Naive thymus-derived CD8-positive, alpha-beta T cell (primary cell): ENCODE results near the gene BTNL9. TPM values are rescaled to one million over a fixed set of nuclear protein-coding genes. Genes with fewer than 3 reads are reported as not detected.
"Not testable (repeated sequence)": the region's sequence is repeated elsewhere in the genome, so short reads cannot be mapped to it uniquely, and the experiment has no call there.

Experiments
- ATAC-seq, 2 donors: fragments of 150-1000 bp; cut with Tn5 transposase in 1 of 2; sonication (Bioruptor Pico), chemical (Tn5 transposase) in 1 of 2; 1 replicate in 1 of 2; 2 replicates in 1 of 2; pipeline ENCODE4 v1.10.0; 2021; ENCODE audit warnings: mild to moderate bottlenecking in 2 of 2, moderate library complexity in 2 of 2
- POLR2A ChIA-PET: fragments of 350-600 bp; sonication (Branson Sonifier 250); formaldehyde crosslinking; loops from one replicate; lab custom pipeline; 2021; ENCODE audit warnings: antibody characterized with exemption; lab: Charles Lee
- DNase-seq, 10 donors: peaks; one replicate each; pipeline versions ENCODE4 v3.0.0 to v3.0.0-alpha.2; 2020 to 2022
- H3K27ac Mint-ChIP-seq, 10 donors: one replicate each; pipeline ENCODE4 v1.8.0; 2020 to 2022; ENCODE audit warnings: mild to moderate bottlenecking in 10 of 10, mixed read lengths in 10 of 10, moderate library complexity in 4 of 10, inconsistent platforms in 1 of 10
- H3K27me3 Mint-ChIP-seq, 5 donors: one replicate each; pipeline ENCODE4 v1.8.0; 2021 to 2022; ENCODE audit warnings: mixed read lengths in 5 of 5
- H3K36me3 Mint-ChIP-seq, 3 donors: one replicate each; pipeline ENCODE4 v1.8.0; 2020 to 2022; ENCODE audit warnings: mixed read lengths in 3 of 3, mild to moderate bottlenecking in 2 of 3, inconsistent platforms in 1 of 3
- H3K4me1 Mint-ChIP-seq, 4 donors: one replicate each; pipeline ENCODE4 v1.8.0; 2021 to 2022; ENCODE audit warnings: mixed read lengths in 4 of 4
- H3K4me3 Mint-ChIP-seq, 10 donors: one replicate each; pipeline ENCODE4 v1.8.0; 2020 to 2022; ENCODE audit warnings: mild to moderate bottlenecking in 10 of 10, mixed read lengths in 10 of 10, moderate library complexity in 6 of 10, inconsistent platforms in 1 of 10
- H3K9me3 Mint-ChIP-seq, 9 donors: one replicate each; pipeline ENCODE4 v1.8.0; 2020 to 2022; ENCODE audit warnings: mixed read lengths in 9 of 9, mild to moderate bottlenecking in 3 of 9, inconsistent platforms in 1 of 9, moderate library complexity in 1 of 9
- polyA plus RNA-seq, 3 donors: library from polyadenylated mRNA; unstranded; fragments of 300-500 nt; fragmentation: Illumina TruSeq; gene quantifications; one replicate each; pipeline ENCODE4 v1.2.3, GENCODE V29; 2021
- total RNA-seq, 8 experiments: library from RNA in 2 of 8; stranded (reverse) in 2 of 8; gene quantifications; one replicate each; pipeline ENCODE4 v1.2.3 and lab custom pipeline; 2021 to 2026

Gene BTNL9
- total and polyA plus RNA-seq, 5 experiments from 2014 or later: 0.25 to 0.42 TPM; not detected in 3

DNA sequence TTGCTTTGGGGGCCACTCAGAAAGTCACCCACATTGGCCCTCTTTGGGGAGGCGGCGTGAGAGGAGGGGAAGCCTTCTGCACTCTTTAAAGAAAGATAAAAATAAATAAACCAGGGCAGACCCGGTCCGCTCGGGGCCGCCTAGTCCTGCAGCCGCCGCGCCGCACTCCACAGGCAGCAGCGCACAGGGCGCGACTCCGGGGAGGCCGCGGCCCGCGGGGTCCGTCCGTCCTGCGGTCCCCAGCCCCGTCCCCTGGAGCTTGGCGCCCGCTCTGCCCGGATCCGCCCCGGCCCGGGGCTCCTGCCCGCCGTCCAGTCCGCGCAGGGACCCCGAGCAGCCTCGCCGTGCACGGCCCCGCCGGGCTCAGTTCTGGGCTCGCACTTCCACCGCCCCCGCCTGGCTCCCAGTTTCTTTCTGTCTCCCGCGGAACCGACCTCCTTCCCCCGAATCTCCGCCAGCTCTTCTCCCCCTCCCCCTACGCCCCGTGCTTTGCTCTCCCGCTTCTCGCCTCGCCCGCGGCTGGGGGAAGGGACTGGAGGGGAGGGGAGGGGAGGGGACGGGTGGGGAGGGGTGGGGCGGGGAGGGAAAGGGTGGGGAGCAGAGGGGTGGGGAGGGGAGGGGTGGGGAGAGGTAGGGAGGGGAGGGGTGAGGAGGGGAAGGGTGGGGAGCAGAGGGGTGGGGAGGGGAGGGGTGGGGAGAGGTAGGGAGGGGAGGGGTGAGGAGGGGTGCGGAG is 57.9 kb downstream of the BTNL9 start:
- DNase-seq, H3K4me3 Mint-ChIP-seq, H3K27ac Mint-ChIP-seq, POLR2A ChIA-PET, H3K36me3 Mint-ChIP-seq: not testable (repeated sequence)
- peak; percentile 22 to 48 for ATAC-seq
- H3K9me3 Mint-ChIP-seq: peaks cover 0 to 11% (median 0%) of the 10 kb centered on the region in 9 donors
- peaks cover 0 to 15% (median 4%) of the 10 kb centered on the region in 4 donors for H3K4me1 Mint-ChIP-seq
- peaks cover 17 to 43% (median 28%) of the 10 kb centered on the region in 5 donors for H3K27me3 Mint-ChIP-seq

DNA sequence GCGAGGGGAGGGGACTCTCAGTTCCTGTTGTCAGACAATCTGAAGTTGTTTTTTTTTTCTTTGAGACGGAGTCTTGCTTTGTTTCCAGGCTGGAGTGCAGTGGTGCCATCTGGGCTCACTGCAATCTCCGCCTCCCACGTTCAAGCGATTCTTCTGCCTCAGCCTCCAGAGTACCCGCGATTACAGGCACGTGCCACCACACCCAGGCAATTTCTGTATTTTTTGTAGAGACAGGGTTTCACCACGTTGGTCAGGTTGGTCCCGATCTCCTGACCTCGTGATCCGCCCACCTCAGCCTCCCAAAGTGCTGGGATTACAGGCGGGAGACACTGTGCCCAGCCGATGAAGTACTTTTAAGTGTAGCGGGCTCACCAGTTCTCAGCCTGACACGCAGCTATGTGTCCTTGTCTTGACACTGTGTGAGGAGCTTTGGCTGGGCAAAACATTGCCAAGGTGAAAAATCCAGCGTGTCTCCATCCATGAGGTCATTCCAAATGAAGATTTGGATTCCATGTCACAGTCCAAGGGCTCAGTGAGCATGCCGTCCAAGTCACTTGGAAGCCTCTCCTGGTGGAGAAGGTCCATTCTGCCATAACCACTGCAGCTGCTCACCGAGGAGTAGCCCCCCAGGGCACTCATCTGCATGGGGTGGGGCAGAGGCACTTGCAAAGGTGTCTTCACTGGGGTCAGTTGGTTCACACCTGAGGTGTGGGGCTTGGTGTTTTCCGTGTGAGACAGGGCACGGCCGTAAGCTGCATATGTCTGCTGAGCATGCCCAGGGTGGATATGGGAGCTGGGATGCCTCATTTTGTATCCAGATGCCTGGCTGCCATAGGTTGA is 58.9 kb downstream of the BTNL9 start:
- peaks cover 13 to 36% (median 23%) of the 10 kb centered on the region in 5 donors for H3K27me3 Mint-ChIP-seq
- POLR2A ChIA-PET: no interaction called here
- no peak for DNase-seq
- H3K36me3 Mint-ChIP-seq: peaks cover 0 to 2% (median under 1%) of the 10 kb centered on the region in 3 donors
- H3K27ac Mint-ChIP-seq: peak overlapping the region in 2 of 10 donors; percentile 25 to 44
- peaks cover 0 to 11% (median 0%) of the 10 kb centered on the region in 9 donors for H3K9me3 Mint-ChIP-seq
- peaks cover under 1 to 15% (median 5%) of the 10 kb centered on the region in 4 donors for H3K4me1 Mint-ChIP-seq
- ATAC-seq: peak in 1 of 2 donors; percentile 53
- H3K4me3 Mint-ChIP-seq: peak overlapping the region in 7 of 10 donors; percentile 11 to 75 (median 36)

DNA sequence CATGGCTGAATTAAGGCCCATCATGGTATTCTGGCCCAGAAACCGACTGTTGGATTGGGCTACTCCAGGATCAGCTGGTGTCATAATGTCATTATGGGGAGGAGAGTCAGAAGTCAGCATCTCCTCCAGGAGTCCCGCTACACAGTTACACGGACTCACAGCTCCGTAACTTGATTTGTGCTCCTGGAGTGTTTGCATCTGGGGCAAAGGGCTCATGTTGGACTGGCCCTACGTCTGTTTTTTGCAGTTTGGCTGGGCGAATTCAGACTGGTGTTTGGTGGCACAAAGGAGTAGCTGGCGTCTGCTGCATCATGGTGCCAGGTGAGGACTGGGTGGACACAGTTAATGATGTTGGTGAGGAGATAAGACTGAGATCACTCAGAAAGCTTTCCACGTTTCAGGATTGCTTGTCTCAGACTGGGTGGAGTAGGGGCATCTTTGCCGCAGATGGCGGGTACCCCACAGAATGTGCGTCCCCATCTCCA is 59.6 kb downstream of the BTNL9 start:
- Mint-ChIP-seq H3K4me1 (peaks cover 6 to 20% (median 11%) of the 10 kb centered on the region in 4 donors), H3K4me3 (peak overlapping the region in 7 of 10 donors; percentile 11 to 75 (median 48)), H3K27ac (no peak overlapping the region), H3K9me3 (peaks cover 0 to 10% (median 0%) of the 10 kb centered on the region in 9 donors), H3K36me3 (peaks cover 0 to 5% (median 4%) of the 10 kb centered on the region in 3 donors), H3K27me3 (peaks cover 17 to 37% (median 30%) of the 10 kb centered on the region in 5 donors)
- POLR2A ChIA-PET: no interaction called here
- DNase-seq (no peak), ATAC-seq (no peak)

DNA sequence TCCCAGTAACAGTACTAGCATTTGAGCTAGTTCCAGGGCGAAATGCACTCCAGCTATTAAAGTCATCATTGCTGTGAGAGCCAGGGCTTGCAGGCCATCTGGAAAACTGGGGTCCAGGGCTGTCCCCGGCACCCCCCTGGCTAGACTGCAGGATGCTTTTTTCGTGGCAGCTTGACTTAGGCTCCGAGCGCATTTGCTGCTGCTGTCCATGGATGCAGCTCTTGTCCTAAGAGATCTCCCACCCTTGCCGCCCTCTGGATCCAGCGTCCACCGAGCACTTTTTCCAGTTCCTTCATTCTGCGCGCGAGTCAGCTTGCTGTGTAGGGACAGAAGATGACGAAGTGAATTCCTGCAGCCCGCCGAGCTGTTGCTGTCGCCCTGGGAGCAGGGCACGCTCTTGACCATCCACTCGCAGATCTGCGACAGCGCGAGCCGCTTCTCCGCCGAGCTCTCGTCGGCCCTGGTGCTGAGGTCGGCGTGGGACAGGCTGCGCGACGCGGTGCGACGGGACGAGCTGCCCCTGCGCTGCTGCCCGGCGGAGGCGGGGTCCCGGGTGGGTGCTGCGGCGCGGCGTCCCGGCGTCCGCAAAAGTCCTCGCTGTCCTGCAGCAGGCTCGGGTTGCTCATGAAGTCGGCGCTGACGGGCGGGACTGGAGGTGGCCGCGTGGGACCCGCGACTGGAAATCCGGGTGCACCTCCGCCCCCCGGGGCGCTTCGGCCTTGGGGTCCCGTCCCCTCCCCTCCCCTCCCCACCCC is 60.2 kb downstream of the BTNL9 start:
- peaks cover 0 to 5% (median 4%) of the 10 kb centered on the region in 3 donors for H3K36me3 Mint-ChIP-seq
- ATAC-seq (no peak), DNase-seq (no peak)
- peaks cover 0 to 6% (median 0%) of the 10 kb centered on the region in 9 donors for H3K9me3 Mint-ChIP-seq
- peaks cover 7 to 20% (median 12%) of the 10 kb centered on the region in 4 donors for H3K4me1 Mint-ChIP-seq
- POLR2A ChIA-PET: interaction anchor here (0.5 kb wide), 1 partner anchor 72 kb away, joined by 3 read pairs; no protein-coding TSS in a partner anchor
- peak overlapping the region in 9 of 10 donors; percentile 35 to 75 (median 55) for H3K4me3 Mint-ChIP-seq
- peak overlapping the region in 1 of 10 donors; percentile 44 for H3K27ac Mint-ChIP-seq
- peaks cover 18 to 35% (median 29%) of the 10 kb centered on the region in 5 donors for H3K27me3 Mint-ChIP-seq

DNA sequence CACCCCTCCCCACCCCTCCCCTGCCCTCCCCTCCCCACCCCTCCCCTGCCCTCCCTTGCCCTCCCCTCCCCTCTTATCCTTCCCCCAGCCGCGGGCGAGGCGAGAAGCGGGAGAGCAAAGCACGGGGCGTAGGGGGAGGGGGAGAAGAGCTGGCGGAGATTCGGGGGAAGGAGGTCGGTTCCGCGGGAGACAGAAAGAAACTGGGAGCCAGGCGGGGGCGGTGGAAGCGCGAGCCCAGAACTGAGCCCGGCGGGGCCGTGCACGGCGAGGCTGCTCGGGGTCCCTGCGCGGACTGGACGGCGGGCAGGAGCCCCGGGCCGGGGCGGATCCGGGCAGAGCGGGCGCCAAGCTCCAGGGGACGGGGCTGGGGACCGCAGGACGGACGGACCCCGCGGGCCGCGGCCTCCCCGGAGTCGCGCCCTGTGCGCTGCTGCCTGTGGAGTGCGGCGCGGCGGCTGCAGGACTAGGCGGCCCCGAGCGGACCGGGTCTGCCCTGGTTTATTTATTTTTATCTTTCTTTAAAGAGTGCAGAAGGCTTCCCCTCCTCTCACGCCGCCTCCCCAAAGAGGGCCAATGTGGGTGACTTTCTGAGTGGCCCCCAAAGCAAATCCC is 61.1 kb downstream of the BTNL9 start:
- H3K27ac Mint-ChIP-seq, POLR2A ChIA-PET, DNase-seq, H3K4me3 Mint-ChIP-seq, H3K9me3 Mint-ChIP-seq, H3K36me3 Mint-ChIP-seq: not testable (repeated sequence)
- peak; percentile 17 to 26 for ATAC-seq
- Mint-ChIP-seq H3K27me3 (peaks cover 21 to 43% (median 35%) of the 10 kb centered on the region in 5 donors), H3K4me1 (peaks cover 8 to 20% (median 13%) of the 10 kb centered on the region in 4 donors)

DNA sequence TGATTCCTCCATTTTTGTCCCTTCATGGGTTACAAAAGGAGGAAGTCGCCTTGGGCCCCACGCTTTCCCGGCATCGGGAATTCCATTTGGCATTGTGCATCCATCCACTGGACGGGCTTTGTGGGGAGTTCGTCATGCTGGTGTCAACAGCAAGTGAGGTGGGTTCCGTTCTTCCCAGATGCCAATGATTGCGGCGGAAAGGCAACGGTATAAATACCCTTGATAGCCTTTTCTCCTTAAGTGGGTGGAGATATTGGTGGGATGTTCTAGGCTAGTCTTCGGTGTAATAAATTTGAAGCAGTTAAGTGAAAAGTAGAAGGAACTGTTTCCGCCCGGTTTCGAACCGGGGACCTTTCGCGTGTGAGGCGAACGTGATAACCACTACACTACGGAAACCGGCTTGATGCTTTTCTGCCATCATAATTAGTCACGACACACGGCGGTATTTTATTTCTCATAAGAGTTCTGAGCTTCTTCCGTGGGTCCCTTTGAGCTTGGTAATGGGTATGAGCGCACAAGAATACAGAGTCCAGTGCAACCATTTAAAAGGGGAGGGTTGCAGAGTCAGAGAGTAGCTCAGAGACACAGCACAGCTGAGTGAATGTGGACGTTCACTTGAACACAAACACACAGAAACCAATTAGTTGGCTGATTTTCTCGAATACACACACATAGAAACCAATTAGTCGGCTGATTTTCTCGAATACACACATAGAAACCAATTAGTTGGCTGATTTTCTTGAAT is 62.0 kb downstream of the BTNL9 start:
- ATAC-seq, POLR2A ChIA-PET, DNase-seq, H3K27ac Mint-ChIP-seq, H3K4me3 Mint-ChIP-seq, H3K36me3 Mint-ChIP-seq, H3K9me3 Mint-ChIP-seq: not testable (repeated sequence)
- Mint-ChIP-seq H3K27me3 (peaks cover 21 to 52% (median 39%) of the 10 kb centered on the region in 5 donors), H3K4me1 (peaks cover 8 to 20% (median 13%) of the 10 kb centered on the region in 4 donors)

DNA sequence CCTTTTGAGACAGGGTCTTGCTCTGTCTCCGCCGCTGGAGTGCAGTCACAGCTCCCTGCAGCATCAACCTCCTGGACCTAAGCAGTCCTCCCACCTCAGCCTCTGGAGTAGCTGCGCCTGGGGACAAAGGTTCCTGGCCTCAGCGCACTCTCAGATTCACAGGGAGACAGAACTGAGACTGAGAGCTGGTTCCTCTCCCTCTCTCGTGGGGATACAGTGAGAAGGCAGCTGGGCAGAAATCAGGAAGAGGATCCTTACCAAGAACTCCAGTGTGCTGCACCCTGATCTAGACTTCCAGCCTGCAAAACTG is 64.1 kb downstream of the BTNL9 start:
- Mint-ChIP-seq H3K4me1 (peaks cover 8 to 17% (median 12%) of the 10 kb centered on the region in 4 donors), H3K4me3 (peak overlapping the region; percentile 70 to 94 (median 84)), H3K27ac (peak overlapping the region in 4 of 10 donors; percentile 62 to 78 (median 76)), H3K27me3 (peaks cover 31 to 68% (median 53%) of the 10 kb centered on the region in 5 donors)
- H3K36me3 Mint-ChIP-seq, H3K9me3 Mint-ChIP-seq, POLR2A ChIA-PET, DNase-seq: not testable (repeated sequence)
- ATAC-seq: peak in 1 of 2 donors; percentile 15

DNA sequence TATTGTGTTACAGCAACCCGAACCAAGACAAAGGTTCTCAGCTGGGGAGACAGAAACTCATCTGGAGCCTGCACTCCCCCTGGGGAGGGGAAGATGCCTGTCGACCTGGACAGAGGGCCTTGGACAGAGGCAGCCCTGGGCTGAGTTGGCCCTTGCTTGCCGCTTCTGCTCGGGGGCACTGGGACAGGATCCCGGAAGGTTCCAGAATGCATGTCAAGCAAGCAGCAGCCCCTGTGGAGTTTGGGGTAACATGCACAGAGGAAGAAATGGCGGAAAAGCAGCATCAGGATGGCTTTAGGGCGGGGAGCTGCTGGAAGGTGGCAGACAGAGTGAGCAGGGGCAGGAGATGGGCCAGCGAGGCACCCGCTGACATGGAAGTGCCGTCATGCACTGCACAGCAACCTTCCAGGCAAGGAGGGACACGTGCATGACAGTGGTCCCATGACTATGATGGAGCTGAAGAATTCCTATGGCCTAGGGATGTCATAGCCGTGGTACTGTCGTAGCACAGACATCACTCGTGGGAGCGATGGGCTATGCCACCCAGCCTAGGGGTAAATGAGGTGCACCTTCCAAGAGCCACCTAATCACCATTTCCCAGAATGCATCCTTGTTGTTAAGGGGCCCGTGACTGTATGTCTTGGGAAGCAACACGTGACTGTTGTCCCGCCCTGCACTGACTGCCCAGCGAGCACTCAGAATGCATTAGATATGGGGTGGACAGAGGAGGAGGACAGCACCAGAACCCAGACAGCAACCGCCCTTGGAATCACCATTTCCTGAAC is 64.7 kb downstream of the BTNL9 start:
- H3K9me3 Mint-ChIP-seq, POLR2A ChIA-PET, ATAC-seq, H3K36me3 Mint-ChIP-seq: not testable (repeated sequence)
- H3K27me3 Mint-ChIP-seq: peaks cover 28 to 68% (median 52%) of the 10 kb centered on the region in 5 donors
- H3K4me3 Mint-ChIP-seq: peak overlapping the region in 5 of 10 donors; percentile 71 to 94 (median 88)
- H3K27ac Mint-ChIP-seq: peak overlapping the region in 2 of 10 donors; percentile 67 to 76
- DNase-seq: peak in 1 of 10 donors; percentile 12
- peaks cover 8 to 15% (median 9%) of the 10 kb centered on the region in 4 donors for H3K4me1 Mint-ChIP-seq

DNA sequence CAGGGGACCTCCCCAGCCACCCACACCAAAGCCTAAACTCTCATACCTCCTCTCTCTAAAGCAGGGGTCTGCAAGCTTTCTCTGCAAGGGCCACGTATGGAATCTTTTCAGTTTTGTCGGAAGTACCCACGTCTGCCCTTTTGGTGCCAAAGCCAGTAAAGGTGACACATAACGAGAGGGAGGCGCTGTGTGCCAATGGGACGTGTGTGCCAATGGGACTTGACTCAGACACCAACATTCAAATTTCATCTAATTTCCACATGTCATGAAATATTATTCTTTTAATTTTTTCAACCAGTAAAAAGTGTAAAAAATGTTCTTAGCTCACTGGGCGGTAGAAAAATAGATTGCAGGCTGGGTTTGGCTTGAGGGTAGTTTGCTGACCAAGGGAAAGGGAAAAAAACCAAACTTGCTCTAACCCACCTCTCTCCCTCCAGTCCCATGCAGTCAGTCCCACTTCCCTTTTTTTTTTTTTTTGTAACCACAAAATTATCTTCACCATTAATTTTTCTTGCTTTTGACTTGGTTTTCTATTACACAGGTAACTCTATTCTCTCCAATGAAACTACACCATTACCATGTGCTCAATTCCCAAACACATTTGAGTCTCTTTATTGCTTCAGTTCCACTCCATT is 65.4 kb downstream of the BTNL9 start:
- Mint-ChIP-seq H3K27me3 (peaks cover 29 to 70% (median 52%) of the 10 kb centered on the region in 5 donors), H3K27ac (peak overlapping the region in 1 of 10 donors; percentile 1), H3K4me1 (peaks cover 5 to 10% (median 9%) of the 10 kb centered on the region in 4 donors), H3K4me3 (peak overlapping the region in 1 of 10 donors; percentile 2), H3K36me3 (peaks cover 0 to 4% (median 4%) of the 10 kb centered on the region in 3 donors), H3K9me3 (peaks cover 0 to 2% (median 0%) of the 10 kb centered on the region in 9 donors)
- no peak for ATAC-seq
- DNase-seq: peak in 1 of 10 donors; percentile 11
- POLR2A ChIA-PET: no interaction called here

DNA sequence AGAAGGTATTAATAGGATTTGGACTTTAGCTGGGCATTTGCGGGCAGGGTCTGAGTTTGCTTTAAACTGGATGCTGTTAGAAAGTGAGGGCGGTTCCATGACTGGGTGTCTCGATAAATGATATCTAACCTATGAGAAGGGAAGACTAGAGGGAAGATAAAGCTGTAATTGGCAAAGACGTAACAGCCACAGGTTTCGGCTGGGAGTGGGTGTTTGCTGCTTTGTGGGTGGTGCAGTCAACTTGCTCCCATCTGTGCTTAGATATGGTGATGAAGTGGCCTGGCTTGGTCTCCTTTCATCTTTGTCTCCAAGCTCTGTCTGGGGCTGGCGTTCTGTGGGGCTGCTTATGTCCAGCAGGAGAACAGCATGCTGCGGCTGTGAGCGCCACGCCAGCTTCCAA is 67.6 kb downstream of the BTNL9 start:
- Mint-ChIP-seq H3K27me3 (peaks cover 41 to 91% (median 65%) of the 10 kb centered on the region in 5 donors), H3K4me1 (peaks cover 5 to 10% (median 9%) of the 10 kb centered on the region in 4 donors)
- ATAC-seq: no peak

More for the DNA sequence above, 67.6 kb downstream of the BTNL9 start:
- Mint-ChIP-seq H3K4me3 (no peak overlapping the region), H3K9me3 (peaks cover 0 to 4% (median 0%) of the 10 kb centered on the region in 9 donors), H3K36me3 (peaks cover 0 to 11% (median 4%) of the 10 kb centered on the region in 3 donors), H3K27ac (no peak overlapping the region)
- POLR2A ChIA-PET: no interaction called here
- DNase-seq: no peak
